Right forelimb (tissue), 1 donor: ENCODE data around the gene CCDC39.
"Not testable (repeated sequence)": the region's sequence is repeated elsewhere in the genome, so short reads cannot be mapped to it uniquely, and the experiment has no call there.

Experiments used
- DNase-seq: peaks from one replicate; pipeline ENCODE4 v3.0.0-alpha.2; 2018

CCDC39 gene

GRCh38 chr3:180619723-180620122 is 59.6 kb downstream of the CCDC39 start:
- DNase-seq = no peak

GRCh38 chr3:180618563-180618962 is 60.7 kb downstream of the CCDC39 start:
- DNase-seq = not testable (repeated sequence)

- DNase-seq = no peak
Measured at GRCh38 chr3:180617049-180617448, 62.2 kb downstream of the CCDC39 start.

GRCh38 chr3:180615954-180616353 is 63.3 kb downstream of the CCDC39 start:
- DNase-seq = no peak

GRCh38 chr3:180612364-180612763 is 66.9 kb downstream of the CCDC39 start:
- DNase-seq = no peak

- DNase-seq = no peak
Measured at GRCh38 chr3:180611006-180611405, 68.3 kb downstream of the CCDC39 start.

- peak; percentile 94 for DNase-seq
Measured at GRCh38 chr3:180601688-180602666, 77.3 kb downstream of the CCDC39 start, which contains the start of gene TTC14. TTC14 (plus strand) TSS chr3:180602163; CDS start chr3:180602262, 99 bp downstream.

GRCh38 chr3:180600473-180600872 is 78.8 kb downstream of the CCDC39 start:
- DNase-seq = no peak

GRCh38 chr3:180595559-180595935 is 83.7 kb downstream of the CCDC39 start:
- DNase-seq = no peak

- DNase-seq = no peak
Measured at GRCh38 chr3:180594631-180595558, 84.4 kb downstream of the CCDC39 start.

- not testable (repeated sequence) for DNase-seq
Measured at GRCh38 chr3:180593631-180594030, 85.7 kb downstream of the CCDC39 start.

GRCh38 chr3:180590396-180590795 is 88.9 kb downstream of the CCDC39 start:
- no peak for DNase-seq

GRCh38 chr3:180580934-180581333 is 98.4 kb downstream of the CCDC39 start:
- DNase-seq = no peak

GRCh38 chr3:180575571-180575970 is 103.7 kb downstream of the CCDC39 start:
- no peak for DNase-seq

- no peak for DNase-seq
Measured at GRCh38 chr3:180571831-180572598, 107.3 kb downstream of the CCDC39 start.

GRCh38 chr3:180570238-180570637 is 109.1 kb downstream of the CCDC39 start:
- no peak for DNase-seq

- DNase-seq = no peak
Measured at GRCh38 chr3:180564676-180565075, 114.6 kb downstream of the CCDC39 start.
